AG04450 (cell line): Measurements from ENCODE around the gene IMMP2L. TPM values are rescaled to one million over a fixed set of nuclear protein-coding genes. Genes with fewer than 3 reads are reported as not detected.

Experiments
- CTCF ChIA-PET: fragments of 300-600, 350-600 bp; formaldehyde crosslinking; extraction: SDS; loops from one replicate; lab custom pipeline; 2022; ENCODE audit warnings: antibody characterized with exemption, inconsistent platforms; lab: Charles Lee
- POLR2A ChIA-PET: fragments of 350-600 bp; formaldehyde crosslinking; extraction: SDS; loops from one replicate; lab custom pipeline; 2021; ENCODE audit warnings: antibody characterized with exemption, inconsistent platforms; lab: Yijun Ruan, JAX
- DNase-seq: peaks from one replicate; pipeline ENCODE4 v3.0.0-alpha.2; 2011; ENCODE audit warnings: low read depth, low spot score
- H3K27ac ChIP-seq: one replicate; pipeline ENCODE4 v1.5.1; 2012; ENCODE audit warnings: low read depth, low read length, control low read depth
- H3K27me3 ChIP-seq: one replicate; pipeline ENCODE4 v1.6.0; 2012; ENCODE audit warnings: low read length; ENCODE audit not compliant: control insufficient read depth, insufficient read depth
- H3K4me3 ChIP-seq: 2 replicates; pipeline ENCODE4 v1.5.1; 2011; ENCODE audit warnings: mild to moderate bottlenecking, low read depth, low read length, control low read depth
- H3K9me3 ChIP-seq: 2 replicates; pipeline ENCODE4 v1.5.1; 2012; ENCODE audit warnings: low read length; ENCODE audit not compliant: control insufficient read depth, insufficient read depth
- CTCF ChIP-seq: IDR thresholded peaks from 2 replicates; pipeline ENCODE4 v1.5.1; 2011; ENCODE audit warnings: low read depth, low read length, control low read depth, inconsistent platforms
- polyA plus RNA-seq: library from polyadenylated mRNA; depleted of rRNA; stranded (reverse); fragments of >200 nt; gene quantifications from 2 replicates; pipeline ENCODE4 v1.2.3, GENCODE V29; 2011

Gene IMMP2L
- polyA plus RNA-seq, 1 experiment: 8.0 TPM

DNA sequence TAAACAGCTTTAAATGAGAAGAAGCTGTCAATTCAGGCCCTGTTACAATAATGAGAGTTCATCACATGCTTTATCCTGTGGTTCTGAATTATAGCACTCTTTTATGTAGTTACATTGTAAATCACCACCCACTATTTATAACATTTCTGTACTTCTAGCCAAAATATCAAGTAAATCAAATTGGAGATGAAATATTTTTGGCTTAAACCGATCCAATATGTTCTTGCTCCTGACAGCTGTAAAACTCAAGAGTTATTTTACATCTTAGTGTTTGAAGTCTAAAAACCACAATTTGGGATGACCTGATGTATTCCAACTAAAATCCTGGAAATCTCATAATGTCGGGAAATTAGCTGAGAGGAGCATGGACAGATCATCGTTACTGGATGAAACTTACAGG is 842.6 kb downstream of the IMMP2L start:
- CTCF ChIA-PET: no interaction called here

DNA sequence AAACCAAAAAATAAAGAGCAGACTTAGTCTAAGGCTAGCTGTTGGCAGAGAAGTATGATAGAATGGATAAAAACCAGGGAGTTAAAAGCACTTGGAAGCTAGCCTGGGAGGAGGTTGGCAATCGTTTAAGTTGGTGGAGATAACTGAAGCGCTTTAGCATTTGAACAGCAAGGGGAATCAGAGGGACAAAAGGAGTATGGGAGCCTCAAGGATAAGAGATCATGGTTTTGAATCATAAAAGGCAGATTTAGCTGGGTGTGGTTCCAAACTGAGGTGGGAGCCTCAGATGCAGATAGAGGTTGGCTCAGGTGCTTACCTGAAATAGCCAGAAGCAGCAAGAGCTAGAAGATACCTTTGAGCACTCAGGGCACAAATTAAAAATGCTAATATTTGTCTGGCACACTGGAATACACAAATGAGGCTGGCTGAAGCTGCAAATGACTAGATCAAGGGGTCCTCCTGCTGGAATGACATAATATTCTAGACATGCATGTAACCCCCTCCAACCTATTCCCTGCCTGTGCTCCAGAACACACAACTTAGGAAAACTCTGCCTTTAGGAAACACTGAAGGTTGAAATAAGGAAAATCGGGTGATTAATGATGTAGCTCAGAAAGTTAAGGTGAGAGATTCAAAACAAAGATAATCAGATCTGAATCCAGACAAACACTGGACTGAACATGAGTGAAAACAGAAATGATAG is 843.6 kb downstream of the IMMP2L start:
- CTCF ChIA-PET: no interaction called here
- TF ChIP-seq CTCF: no peak
- Histone ChIP-seq H3K27me3 (no peaks in the 10 kb centered on the region), H3K9me3 (no peaks in the 10 kb centered on the region), H3K27ac (no peak overlapping the region), H3K4me3 (no peak overlapping the region)
- DNase-seq: no peak
- POLR2A ChIA-PET: no interaction called here

More for the DNA sequence above, 842.6 kb downstream of the IMMP2L start:
- no peaks in the 10 kb centered on the region for H3K9me3 ChIP-seq
- H3K4me3 ChIP-seq: no peak overlapping the region
- no peak for DNase-seq
- POLR2A ChIA-PET: no interaction called here
- no peak overlapping the region for H3K27ac ChIP-seq
- no peaks in the 10 kb centered on the region for H3K27me3 ChIP-seq
- no peak for TF ChIP-seq CTCF

- POLR2A ChIA-PET: no interaction called here
- TF ChIP-seq CTCF: no peak
- Histone ChIP-seq H3K27me3 (no peaks in the 10 kb centered on the region), H3K9me3 (no peaks in the 10 kb centered on the region), H3K27ac (no peak overlapping the region), H3K4me3 (no peak overlapping the region)
- DNase-seq: no peak
- CTCF ChIA-PET: no interaction called here
Measured at GRCh38 chr7:110704225-110704624, 858.1 kb downstream of the IMMP2L start.

- CTCF ChIA-PET: no interaction called here
- no peaks in the 10 kb centered on the region for H3K27me3 ChIP-seq
- POLR2A ChIA-PET: no interaction called here
- H3K27ac ChIP-seq: no peak overlapping the region
- DNase-seq: no peak
- TF ChIP-seq CTCF: no peak
- H3K9me3 ChIP-seq: no peaks in the 10 kb centered on the region
- H3K4me3 ChIP-seq: no peak overlapping the region
Measured at GRCh38 chr7:110698576-110698975, 863.7 kb downstream of the IMMP2L start.

GRCh38 chr7:110693344-110693743 is 868.9 kb downstream of the IMMP2L start:
- H3K27ac ChIP-seq: no peak overlapping the region
- ChIA-PET POLR2A (no interaction called here), CTCF (no interaction called here)
- no peak overlapping the region for H3K4me3 ChIP-seq
- no peak for DNase-seq
- H3K27me3 ChIP-seq: no peaks in the 10 kb centered on the region
- no peaks in the 10 kb centered on the region for H3K9me3 ChIP-seq
- no peak for TF ChIP-seq CTCF
